ENCODE data around the gene SPEF2. TPM values are rescaled to one million over a fixed set of nuclear protein-coding genes. Genes with fewer than 3 reads are reported as not detected.

Gene SPEF2
- total RNA-seq, 1 experiment from 2014 or later: 0.15 TPM

DNA sequence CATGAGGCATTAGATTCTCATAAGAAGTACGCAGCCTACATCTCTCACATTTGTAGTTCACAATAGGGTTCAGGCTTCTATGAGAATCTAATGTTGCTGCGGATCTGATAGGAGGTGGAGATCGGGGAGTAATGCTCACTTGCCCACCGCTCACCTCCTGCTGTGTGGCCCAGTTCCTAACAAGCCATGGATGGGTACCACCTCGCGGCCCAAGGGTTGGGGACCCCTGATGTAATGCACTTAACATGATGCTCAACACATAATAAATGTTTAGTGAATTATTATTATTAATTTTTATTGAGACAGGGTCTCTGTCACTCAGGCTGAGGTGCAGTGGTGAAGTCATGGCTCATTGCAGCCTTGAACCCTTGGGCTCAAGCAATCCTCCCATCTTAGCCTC is 134.3 kb downstream of the SPEF2 start:
- Mint-ChIP-seq H3K9me3 (0 out of 2 replicates have a peak, but pooled peaks cover under 1% of the 10 kb centered on the region), H3K36me3 (peaks cover 2% of the 10 kb centered on the region; the same call in 1 of the 2 replicates), H3K27ac (no peak overlapping the region), H3K4me3 (no peak overlapping the region), H3K27me3 (ENCODE audit: low read depth) (peaks cover 95% of the 10 kb centered on the region), H3K4me1 (peaks cover 29% of the 10 kb centered on the region)
- ChIA-PET CTCF (no interaction called here), POLR2A (no interaction called here)
- no peak for ATAC-seq
- no peak for DNase-seq (ENCODE audit: low spot score)
- no peak for TF ChIP-seq NR3C1 (CRISPR knock-in tag; conservative IDR thresholded peaks at IDR 0.05; ENCODE audit: low read depth)

DNA sequence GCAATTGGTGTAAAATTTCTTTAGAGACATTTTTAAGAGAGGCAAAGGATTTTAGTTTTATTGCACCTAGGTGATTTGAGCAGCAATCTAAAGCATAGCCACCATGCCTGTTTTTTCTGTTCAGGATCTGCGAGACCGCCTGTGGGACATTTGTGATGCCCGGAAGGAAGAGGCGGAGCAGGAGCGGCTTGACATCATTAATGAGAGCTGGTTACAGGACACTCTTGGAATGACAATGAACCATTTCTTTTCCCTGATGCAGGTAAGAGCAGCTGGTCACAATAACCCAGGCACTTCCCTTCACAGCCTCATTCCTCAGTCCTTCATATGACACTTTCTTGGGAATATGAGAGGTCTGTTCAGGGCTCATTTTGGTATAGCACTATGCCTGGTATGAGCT is 135.8 kb downstream of the SPEF2 start:
- no peak for DNase-seq (ENCODE audit: low spot score)
- CTCF ChIA-PET: interaction anchor here (0.9 to 2.6 kb wide), 3 partner anchors 23 to 173 kb away, joined by 3 to 13 read pairs (median 3); no protein-coding TSS in a partner anchor
- Mint-ChIP-seq H3K9me3 (no peaks in the 10 kb centered on the region), H3K4me1 (peaks cover 22% of the 10 kb centered on the region), H3K27ac (no peak overlapping the region), H3K4me3 (no peak overlapping the region), H3K27me3 (ENCODE audit: low read depth) (peaks cover 94% of the 10 kb centered on the region), H3K36me3 (peaks cover 2% of the 10 kb centered on the region; the same call in 1 of the 2 replicates)
- TF ChIP-seq, protein P1, sequence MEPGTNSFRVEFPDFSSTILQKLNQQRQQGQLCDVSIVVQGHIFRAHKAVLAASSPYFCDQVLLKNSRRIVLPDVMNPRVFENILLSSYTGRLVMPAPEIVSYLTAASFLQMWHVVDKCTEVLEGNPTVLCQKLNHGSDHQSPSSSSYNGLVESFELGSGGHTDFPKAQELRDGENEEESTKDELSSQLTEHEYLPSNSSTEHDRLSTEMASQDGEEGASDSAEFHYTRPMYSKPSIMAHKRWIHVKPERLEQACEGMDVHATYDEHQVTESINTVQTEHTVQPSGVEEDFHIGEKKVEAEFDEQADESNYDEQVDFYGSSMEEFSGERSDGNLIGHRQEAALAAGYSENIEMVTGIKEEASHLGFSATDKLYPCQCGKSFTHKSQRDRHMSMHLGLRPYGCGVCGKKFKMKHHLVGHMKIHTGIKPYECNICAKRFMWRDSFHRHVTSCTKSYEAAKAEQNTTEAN (CRISPR knock-in tag; IDR thresholded peaks at IDR 0.05): no peak
- TF ChIP-seq CREM (CRISPR knock-in tag; IDR thresholded peaks at IDR 0.05) (no peak), SMAD4 (CRISPR knock-in tag; IDR thresholded peaks at IDR 0.05) (no peak), RELA (CRISPR knock-in tag; IDR thresholded peaks at IDR 0.05; ENCODE audit: borderline replicate concordance) (no peak), SMAD3 (CRISPR knock-in tag; IDR thresholded peaks at IDR 0.05; ENCODE audit: borderline replicate concordance) (no peak), NFYB (CRISPR knock-in tag; conservative IDR thresholded peaks at IDR 0.05; ENCODE audit: low read depth) (no peak), ZNF138 (CRISPR knock-in tag; conservative IDR thresholded peaks at IDR 0.05) (no peak)
- TF ChIP-seq, protein P2, sequence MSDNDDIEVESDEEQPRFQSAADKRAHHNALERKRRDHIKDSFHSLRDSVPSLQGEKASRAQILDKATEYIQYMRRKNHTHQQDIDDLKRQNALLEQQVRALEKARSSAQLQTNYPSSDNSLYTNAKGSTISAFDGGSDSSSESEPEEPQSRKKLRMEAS (CRISPR knock-in tag; IDR thresholded peaks at IDR 0.05): no peak
- TF ChIP-seq, protein P3, sequence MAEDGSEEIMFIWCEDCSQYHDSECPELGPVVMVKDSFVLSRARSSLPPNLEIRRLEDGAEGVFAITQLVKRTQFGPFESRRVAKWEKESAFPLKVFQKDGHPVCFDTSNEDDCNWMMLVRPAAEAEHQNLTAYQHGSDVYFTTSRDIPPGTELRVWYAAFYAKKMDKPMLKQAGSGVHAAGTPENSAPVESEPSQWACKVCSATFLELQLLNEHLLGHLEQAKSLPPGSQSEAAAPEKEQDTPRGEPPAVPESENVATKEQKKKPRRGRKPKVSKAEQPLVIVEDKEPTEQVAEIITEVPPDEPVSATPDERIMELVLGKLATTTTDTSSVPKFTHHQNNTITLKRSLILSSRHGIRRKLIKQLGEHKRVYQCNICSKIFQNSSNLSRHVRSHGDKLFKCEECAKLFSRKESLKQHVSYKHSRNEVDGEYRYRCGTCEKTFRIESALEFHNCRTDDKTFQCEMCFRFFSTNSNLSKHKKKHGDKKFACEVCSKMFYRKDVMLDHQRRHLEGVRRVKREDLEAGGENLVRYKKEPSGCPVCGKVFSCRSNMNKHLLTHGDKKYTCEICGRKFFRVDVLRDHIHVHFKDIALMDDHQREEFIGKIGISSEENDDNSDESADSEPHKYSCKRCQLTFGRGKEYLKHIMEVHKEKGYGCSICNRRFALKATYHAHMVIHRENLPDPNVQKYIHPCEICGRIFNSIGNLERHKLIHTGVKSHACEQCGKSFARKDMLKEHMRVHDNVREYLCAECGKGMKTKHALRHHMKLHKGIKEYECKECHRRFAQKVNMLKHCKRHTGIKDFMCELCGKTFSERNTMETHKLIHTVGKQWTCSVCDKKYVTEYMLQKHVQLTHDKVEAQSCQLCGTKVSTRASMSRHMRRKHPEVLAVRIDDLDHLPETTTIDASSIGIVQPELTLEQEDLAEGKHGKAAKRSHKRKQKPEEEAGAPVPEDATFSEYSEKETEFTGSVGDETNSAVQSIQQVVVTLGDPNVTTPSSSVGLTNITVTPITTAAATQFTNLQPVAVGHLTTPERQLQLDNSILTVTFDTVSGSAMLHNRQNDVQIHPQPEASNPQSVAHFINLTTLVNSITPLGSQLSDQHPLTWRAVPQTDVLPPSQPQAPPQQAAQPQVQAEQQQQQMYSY (CRISPR knock-in tag; IDR thresholded peaks at IDR 0.05): no peak
- ATAC-seq: peak; percentile 57
- POLR2A ChIA-PET: no interaction called here

DNA sequence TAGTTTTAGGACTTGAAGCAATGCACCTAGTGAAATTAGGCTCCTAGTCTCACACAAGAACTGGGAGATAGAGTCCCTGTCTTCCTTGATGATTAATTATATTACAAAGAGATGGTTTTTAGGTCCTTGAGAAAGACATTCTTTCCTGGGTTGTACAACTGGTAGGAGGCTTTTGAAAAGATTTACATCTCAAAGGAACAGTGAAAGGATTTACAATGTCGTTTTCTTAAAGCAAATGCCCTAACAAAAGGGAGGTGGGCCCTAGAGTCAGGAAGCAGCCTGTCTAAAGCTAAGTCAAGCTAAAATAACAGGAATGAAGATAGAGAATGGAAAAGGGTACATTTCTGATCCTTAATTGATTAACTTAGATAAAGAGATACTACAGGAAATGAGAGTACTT is 136.8 kb downstream of the SPEF2 start:
- H3K9me3 Mint-ChIP-seq: no peaks in the 10 kb centered on the region
- H3K36me3 Mint-ChIP-seq: peaks cover 2% of the 10 kb centered on the region; the same call in 1 of the 2 replicates
- H3K4me1 Mint-ChIP-seq: peaks cover 18% of the 10 kb centered on the region
- H3K27ac Mint-ChIP-seq: no peak overlapping the region
- no peak for TF ChIP-seq NR2C2 (CRISPR knock-in tag; IDR thresholded peaks at IDR 0.05)
- TF ChIP-seq, protein P4, sequence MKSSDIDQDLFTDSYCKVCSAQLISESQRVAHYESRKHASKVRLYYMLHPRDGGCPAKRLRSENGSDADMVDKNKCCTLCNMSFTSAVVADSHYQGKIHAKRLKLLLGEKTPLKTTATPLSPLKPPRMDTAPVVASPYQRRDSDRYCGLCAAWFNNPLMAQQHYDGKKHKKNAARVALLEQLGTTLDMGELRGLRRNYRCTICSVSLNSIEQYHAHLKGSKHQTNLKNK (CRISPR knock-in tag; IDR thresholded peaks at IDR 0.05): 0 out of 2 replicates have a peak, but pooled peaks have one; percentile 52
- TF ChIP-seq FOXJ3 (CRISPR knock-in tag; IDR thresholded peaks at IDR 0.05; ENCODE audit: borderline replicate concordance): no peak
- no peak for TF ChIP-seq ZNF121 (CRISPR knock-in tag; IDR thresholded peaks at IDR 0.05)
- no peak for TF ChIP-seq SMAD3 (CRISPR knock-in tag; IDR thresholded peaks at IDR 0.05; ENCODE audit: borderline replicate concordance)
- TF ChIP-seq, protein P5, sequence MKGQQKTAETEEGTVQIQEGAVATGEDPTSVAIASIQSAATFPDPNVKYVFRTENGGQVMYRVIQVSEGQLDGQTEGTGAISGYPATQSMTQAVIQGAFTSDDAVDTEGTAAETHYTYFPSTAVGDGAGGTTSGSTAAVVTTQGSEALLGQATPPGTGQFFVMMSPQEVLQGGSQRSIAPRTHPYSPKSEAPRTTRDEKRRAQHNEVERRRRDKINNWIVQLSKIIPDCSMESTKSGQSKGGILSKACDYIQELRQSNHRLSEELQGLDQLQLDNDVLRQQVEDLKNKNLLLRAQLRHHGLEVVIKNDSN (CRISPR knock-in tag; IDR thresholded peaks at IDR 0.05): no peak
- no peak for TF ChIP-seq HMGA2 (CRISPR knock-in tag; IDR thresholded peaks at IDR 0.05)
- peaks cover 94% of the 10 kb centered on the region for H3K27me3 Mint-ChIP-seq (ENCODE audit: low read depth)
- ChIA-PET POLR2A (no interaction called here), CTCF (interaction anchor here (0.6 to 2.6 kb wide), 3 partner anchors 22 to 235 kb away, joined by 3 to 13 read pairs (median 3); no protein-coding TSS in a partner anchor)
- no peak overlapping the region for H3K4me3 Mint-ChIP-seq
- DNase-seq (ENCODE audit: low spot score) (no peak), ATAC-seq (peak; percentile 96)
